OCI-LY7 (cell line): Measurements from ENCODE around the gene ACADVL. TPM values are rescaled to one million over a fixed set of nuclear protein-coding genes. Genes with fewer than 3 reads are reported as not detected.

Experiments used
- BruUV-seq: library from RNA; stranded (reverse); fragments of 400-500 nt; replicated peaks from 2 replicates; lab custom pipeline; 2021; lab: Mats Ljungman, UMichigan
- CTCF ChIA-PET: fragments of 300-600 bp; sonication (Branson Sonifier 250); formaldehyde crosslinking; loops from one replicate; lab custom pipeline; 2022; ENCODE audit warnings: antibody characterized with exemption; ENCODE audit not compliant: unreplicated experiment; lab: Charles Lee
- POLR2A ChIA-PET: fragments of 300-600 bp; sonication (Branson Sonifier 250); formaldehyde crosslinking; loops from one replicate; lab custom pipeline; 2022; ENCODE audit warnings: antibody characterized with exemption; lab: Charles Lee
- DNase-seq: peaks from one replicate; pipeline ENCODE4 v3.0.0-alpha.2; 2015; ENCODE audit warnings: low spot score
- H2AFZ ChIP-seq: fragments of 200-600 bp; sonication (generic), shearing (Covaris generic); 2 replicates; pipeline ENCODE4 v1.6.1; 2014; ENCODE audit warnings: mild to moderate bottlenecking, antibody characterized with exemption, low read length, moderate library complexity
- H3K27ac ChIP-seq: fragments of 200-600 bp; sonication (generic); 2 replicates; pipeline ENCODE4 v1.5.1; 2014; ENCODE audit warnings: mixed run types, low read depth, mild to moderate bottlenecking, moderate library complexity, low read length, inconsistent platforms; ENCODE audit not compliant: poor library complexity, severe bottlenecking
- H3K36me3 ChIP-seq: fragments of 200-600 bp; sonication (generic); 2 replicates; pipeline ENCODE4 v1.6.1; 2014; ENCODE audit warnings: mild to moderate bottlenecking, antibody characterized with exemption, low read length, moderate library complexity, mixed read lengths; ENCODE audit not compliant: insufficient read depth
- H3K4me1 ChIP-seq: fragments of 200-600 bp; sonication (generic); 2 replicates; pipeline ENCODE4 v1.5.1; 2014; ENCODE audit warnings: mild to moderate bottlenecking, low read length; ENCODE audit not compliant: insufficient read depth, poor library complexity, severe bottlenecking
- H3K4me2 ChIP-seq: fragments of 200-600 bp; sonication (generic); 2 replicates; pipeline ENCODE4 v1.6.1; 2014; ENCODE audit warnings: mild to moderate bottlenecking, low read length
- H3K4me3 ChIP-seq: fragments of 200-600 bp; sonication (generic); 2 replicates; pipeline ENCODE4 v1.5.1; 2014; ENCODE audit warnings: mild to moderate bottlenecking, low read depth, low read length; ENCODE audit not compliant: poor library complexity, severe bottlenecking
- H3K79me2 ChIP-seq: fragments of 200-600 bp; sonication (generic); 2 replicates; pipeline ENCODE4 v1.6.1; 2016; ENCODE audit warnings: low read depth, mild to moderate bottlenecking, low read length, moderate library complexity, mixed read lengths; ENCODE audit not compliant: insufficient read depth
- H3K9me2 ChIP-seq: fragments of 200-600 bp; sonication (generic); 2 replicates; pipeline ENCODE4 v1.6.1; 2016; ENCODE audit warnings: mild to moderate bottlenecking, low read length, mixed read lengths; ENCODE audit not compliant: insufficient read depth
- H3K9me3 ChIP-seq: fragments of 200-600 bp; sonication (generic); 2 replicates; pipeline ENCODE4 v1.6.1; 2014; ENCODE audit warnings: mild to moderate bottlenecking, mixed run types, low read length, mixed read lengths
- H4K20me1 ChIP-seq: fragments of 200-600 bp; sonication (generic); 2 replicates; pipeline ENCODE4 v1.6.1; 2014; ENCODE audit warnings: mild to moderate bottlenecking, antibody characterized with exemption, low read length, moderate library complexity, mixed read lengths; ENCODE audit not compliant: insufficient read depth
- CTCF ChIP-seq: fragments of 200-600 bp; sonication (generic); conservative IDR thresholded peaks from 2 replicates; pipeline ENCODE4 v1.5.1; 2014; ENCODE audit warnings: mild to moderate bottlenecking, antibody characterized with exemption, low read length, moderate library complexity, mixed read lengths
- EZH2phosphoT487 ChIP-seq: fragments of 200-600 bp; sonication (generic); IDR thresholded peaks from 2 replicates; pipeline ENCODE4 v1.6.1; 2018; ENCODE audit warnings: low read depth, borderline replicate concordance, mild to moderate bottlenecking, mixed run types, antibody characterized with exemption, low read length, moderate library complexity, mixed read lengths
- intact Hi-C: fragments of 100-400 bp; cut with micrococcal nuclease; formaldehyde crosslinking; loops from one replicate; pipeline ENCODE4 v1.10.0; 2022; ENCODE audit not compliant: unreplicated experiment
- total RNA-seq, 2 experiments: library from RNA; depleted of rRNA in 1 of 2; stranded (reverse); fragments of >200 nt in 1 of 2; shearing (Covaris generic) in 1 of 2; gene quantifications; 2 replicates each; pipeline ENCODE4 v1.2.3, GENCODE V29; 2014 to 2022

The ACADVL gene
- total RNA-seq, 2 experiments from 2014 or later: 204 to 297 TPM

- no peak for TF ChIP-seq CTCF
- no peak for TF ChIP-seq EZH2phosphoT487
- peaks cover 45% of the 10 kb centered on the region for H3K36me3 ChIP-seq
- H2AFZ ChIP-seq: no peak overlapping the region
- no peaks in the 10 kb centered on the region for H3K9me2 ChIP-seq
- ChIA-PET CTCF (interaction anchor here (1.4 kb wide), 1 partner anchor 17 kb away, joined by 3 read pairs; no protein-coding TSS in a partner anchor), POLR2A (interaction anchor here (0.6 to 0.7 kb wide), 2 partner anchors 38 to 113 kb away, joined by 6 to 7 read pairs; no protein-coding TSS in a partner anchor)
- H3K4me2 ChIP-seq: peak overlapping the region; percentile 82
- 0 out of 2 replicates have a peak, but pooled peaks cover 8% of the 10 kb centered on the region for H4K20me1 ChIP-seq
- DNase-seq: peak; percentile 87
- no peaks in the 10 kb centered on the region for H3K9me3 ChIP-seq
- peaks cover 41% of the 10 kb centered on the region for H3K79me2 ChIP-seq
- BruUV-seq: no TSS peak
- peaks cover 54% of the 10 kb centered on the region for H3K4me1 ChIP-seq
- peak overlapping the region; percentile 100 for H3K4me3 ChIP-seq
- intact Hi-C loops: loop anchor here (2.0 to 5.0 kb wide), 3 partner anchors 15 to 244 kb away; partner anchors contain the start of genes ELP5, POLR2A and SLC35G6
- peak overlapping the region; percentile 86 for H3K27ac ChIP-seq
These were observed 18.2 kb downstream of the ACADVL start for GRCh38 chr17:7237761-7238419.

- Histone ChIP-seq H3K4me3 (peak overlapping the region; percentile 100), H3K4me2 (peak overlapping the region; percentile 82), H3K36me3 (peaks cover 52% of the 10 kb centered on the region), H3K4me1 (peaks cover 60% of the 10 kb centered on the region), H3K9me2 (no peaks in the 10 kb centered on the region), H3K9me3 (no peaks in the 10 kb centered on the region), H4K20me1 (0 out of 2 replicates have a peak, but pooled peaks cover 8% of the 10 kb centered on the region), H3K79me2 (peaks cover 34% of the 10 kb centered on the region), H3K27ac (peak overlapping the region; percentile 86), H2AFZ (no peak overlapping the region; the same call in 1 of the 2 replicates)
- CTCF ChIA-PET: interaction anchor here (0.8 to 1.4 kb wide), 2 partner anchors 18 to 319 kb away, joined by 3 to 4 read pairs; no protein-coding TSS in a partner anchor
- POLR2A ChIA-PET: interaction anchor here (0.6 to 0.7 kb wide), 2 partner anchors 38 to 112 kb away, joined by 6 to 7 read pairs; no protein-coding TSS in a partner anchor
- TF ChIP-seq EZH2phosphoT487 (no peak), CTCF (no peak)
- BruUV-seq: no TSS peak
- peak; percentile 48 for DNase-seq
- intact Hi-C loops: loop anchor here (2.0 to 5.0 kb wide), 3 partner anchors 14 to 244 kb away; partner anchors contain the start of genes ELP5, POLR2A and SLC35G6
These were observed 18.8 kb downstream of the ACADVL start for GRCh38 chr17:7238420-7239090.
